ENCODE data around the gene PSME3IP1. TPM values are rescaled to one million over a fixed set of nuclear protein-coding genes. Genes with fewer than 3 reads are reported as not detected.
A peak's percentile ranks its signal among the peaks of the same experiment; 100 is the strongest.

PSME3IP1 gene
- total and polyA plus RNA-seq, 2 experiments from 2014 or later: 64.2 to 73.2 TPM

- Histone ChIP-seq H3K9me2 (replicated peaks; ENCODE audit: insufficient read depth) (no peaks in the 10 kb centered on the region), H3K36me3 (replicated peaks; ENCODE audit: insufficient read depth, low read depth) (no peaks in the 10 kb centered on the region), H3K9me3 (ENCODE audit: low read depth) (no peaks in the 10 kb centered on the region), H3K4me3 (no peak overlapping the region), H2AFZ (no peak overlapping the region), H3K27me3 (no peaks in the 10 kb centered on the region), H3K4me2 (no peak overlapping the region), H3K27ac (no peak overlapping the region), H4K20me1 (ENCODE audit: insufficient read depth, poor library complexity, severe bottlenecking) (no peaks in the 10 kb centered on the region), H3K4me1 (ENCODE audit: insufficient read depth) (no peaks in the 10 kb centered on the region), H3K79me2 (no peaks in the 10 kb centered on the region)
- WGBS (ENCODE audit: low lambda C conversion rate, missing lambda C conversion rate): 95% methylated on average over 7 of the region's 7 CpGs
- DNase-seq (ENCODE audit: low spot score): no peak
- no peak for TF ChIP-seq EZH2phosphoT487 (IDR thresholded peaks at IDR 0.05; ENCODE audit: low read depth, severe bottlenecking, unreplicated experiment)
- no peak for TF ChIP-seq CTCF (IDR thresholded peaks at IDR 0.05; ENCODE audit: poor library complexity)
- no peak for TF ChIP-seq EZH2 (IDR thresholded peaks at IDR 0.05; ENCODE audit: borderline replicate concordance)
Measured at GRCh38 chr16:57123216-57123973, 62.4 kb downstream of the PSME3IP1 start.

GRCh38 chr16:57118461-57119084 is 67.3 kb downstream of the PSME3IP1 start:
- Histone ChIP-seq H3K36me3 (replicated peaks; ENCODE audit: insufficient read depth, low read depth) (no peaks in the 10 kb centered on the region), H2AFZ (no peak overlapping the region), H4K20me1 (ENCODE audit: insufficient read depth, poor library complexity, severe bottlenecking) (no peaks in the 10 kb centered on the region), H3K9me3 (ENCODE audit: low read depth) (no peaks in the 10 kb centered on the region), H3K27me3 (no peaks in the 10 kb centered on the region), H3K4me1 (ENCODE audit: insufficient read depth) (no peaks in the 10 kb centered on the region), H3K79me2 (no peaks in the 10 kb centered on the region), H3K9me2 (replicated peaks; ENCODE audit: insufficient read depth) (no peaks in the 10 kb centered on the region), H3K4me2 (no peak overlapping the region), H3K4me3 (no peak overlapping the region), H3K27ac (no peak overlapping the region)
- no peak for DNase-seq (ENCODE audit: low spot score)
- TF ChIP-seq EZH2phosphoT487 (IDR thresholded peaks at IDR 0.05; ENCODE audit: low read depth, severe bottlenecking, unreplicated experiment) (no peak), CTCF (IDR thresholded peaks at IDR 0.05; ENCODE audit: poor library complexity) (no peak), EZH2 (IDR thresholded peaks at IDR 0.05; ENCODE audit: borderline replicate concordance) (no peak)
- WGBS (ENCODE audit: low lambda C conversion rate, missing lambda C conversion rate): 91% methylated on average over 2 of the region's 2 CpGs

GRCh38 chr16:57115514-57116182 is 70.2 kb downstream of the PSME3IP1 start:
- Histone ChIP-seq H3K4me3 (no peak overlapping the region), H4K20me1 (ENCODE audit: insufficient read depth, poor library complexity, severe bottlenecking) (no peaks in the 10 kb centered on the region), H3K79me2 (no peaks in the 10 kb centered on the region), H3K27me3 (no peaks in the 10 kb centered on the region), H3K4me1 (ENCODE audit: insufficient read depth) (no peaks in the 10 kb centered on the region), H3K36me3 (replicated peaks; ENCODE audit: insufficient read depth, low read depth) (no peaks in the 10 kb centered on the region), H3K27ac (peak overlapping the region; percentile 64), H3K4me2 (no peak overlapping the region), H3K9me2 (replicated peaks; ENCODE audit: insufficient read depth) (no peaks in the 10 kb centered on the region), H2AFZ (no peak overlapping the region), H3K9me3 (ENCODE audit: low read depth) (no peaks in the 10 kb centered on the region)
- 61% methylated on average over 24 of the region's 25 CpGs for WGBS (ENCODE audit: low lambda C conversion rate, missing lambda C conversion rate)
- peak; percentile 37 for DNase-seq (ENCODE audit: low spot score)
- TF ChIP-seq EZH2phosphoT487 (IDR thresholded peaks at IDR 0.05; ENCODE audit: low read depth, severe bottlenecking, unreplicated experiment): no peak
- no peak for TF ChIP-seq EZH2 (IDR thresholded peaks at IDR 0.05; ENCODE audit: borderline replicate concordance)
- no peak for TF ChIP-seq CTCF (IDR thresholded peaks at IDR 0.05; ENCODE audit: poor library complexity)
